H9 (cell line): ENCODE results near the gene MAGEB4. TPM values are rescaled to one million over a fixed set of nuclear protein-coding genes. Genes with fewer than 3 reads are reported as not detected.

Experiments
- DNase-seq: peaks from one replicate; pipeline ENCODE4 v3.0.0-alpha.2; 2017
- H2AFZ ChIP-seq: one replicate; pipeline ENCODE4 v1.6.1; 2013; ENCODE audit warnings: mild to moderate bottlenecking, low read length, control low read depth, moderate library complexity
- H2AK5ac ChIP-seq: 2 replicates; pipeline ENCODE4 v1.6.1; 2013; ENCODE audit warnings: low read length, control low read depth, mixed read lengths; ENCODE audit not compliant: insufficient read length
- H2BK120ac ChIP-seq: one replicate; pipeline ENCODE4 v1.6.1; 2013; ENCODE audit warnings: low read depth, mild to moderate bottlenecking, low read length, control low read depth, inconsistent platforms; ENCODE audit not compliant: poor library complexity, severe bottlenecking
- H2BK12ac ChIP-seq: 2 replicates; pipeline ENCODE4 v1.6.1; 2013; ENCODE audit warnings: low read length, control low read depth, mixed read lengths, low read depth; ENCODE audit not compliant: insufficient read length
- H2BK15ac ChIP-seq: 2 replicates; pipeline ENCODE4 v1.6.1; 2013; ENCODE audit warnings: low read depth, low read length, control low read depth
- H2BK20ac ChIP-seq: one replicate; pipeline ENCODE4 v1.6.1; 2013; ENCODE audit warnings: low read depth, mild to moderate bottlenecking, low read length, control low read depth, inconsistent platforms; ENCODE audit not compliant: poor library complexity, severe bottlenecking
- H2BK5ac ChIP-seq: 2 replicates; pipeline ENCODE4 v1.6.1; 2013; ENCODE audit warnings: low read length, control low read depth, mixed read lengths; ENCODE audit not compliant: insufficient read length
- H3K14ac ChIP-seq: 2 replicates; pipeline ENCODE4 v1.6.1; 2013; ENCODE audit warnings: low read length, control low read depth; ENCODE audit not compliant: insufficient read depth
- H3K18ac ChIP-seq: 2 replicates; pipeline ENCODE4 v1.6.1; 2013; ENCODE audit warnings: low read depth, mild to moderate bottlenecking, mixed read lengths, low read length, control low read depth; ENCODE audit not compliant: insufficient read length
- H3K23ac ChIP-seq: 2 replicates; pipeline ENCODE4 v1.6.1; 2013; ENCODE audit warnings: low read length, control low read depth, mixed read lengths, low read depth; ENCODE audit not compliant: insufficient read length
- H3K23me2 ChIP-seq: 2 replicates; pipeline ENCODE4 v1.6.1; 2013; ENCODE audit warnings: low read depth, mild to moderate bottlenecking, mixed read lengths, low read length, control low read depth; ENCODE audit not compliant: insufficient read length, poor library complexity, severe bottlenecking
- H3K27ac ChIP-seq: 2 replicates; pipeline ENCODE4 v1.5.1; 2013; ENCODE audit warnings: low read length, control low read depth, mixed read lengths, low read depth; ENCODE audit not compliant: insufficient read length
- H3K27me3 ChIP-seq: 2 replicates; pipeline ENCODE4 v1.6.1; 2013; ENCODE audit warnings: low read length, control low read depth, inconsistent platforms; ENCODE audit not compliant: insufficient read depth
- H3K4ac ChIP-seq: 2 replicates; pipeline ENCODE4 v1.6.1; 2013; ENCODE audit warnings: low read depth, mild to moderate bottlenecking, control low read depth, inconsistent platforms, low read length, moderate library complexity
- H3K4me1 ChIP-seq: 2 replicates; pipeline ENCODE4 v1.6.1; 2013; ENCODE audit warnings: low read length, control low read depth, inconsistent platforms; ENCODE audit not compliant: insufficient read depth
- H3K4me2 ChIP-seq: 2 replicates; pipeline ENCODE4 v1.6.1; 2013; ENCODE audit warnings: low read length, control low read depth, mixed read lengths; ENCODE audit not compliant: insufficient read length, insufficient read depth
- H3K56ac ChIP-seq: 2 replicates; pipeline ENCODE4 v1.6.1; 2013; ENCODE audit warnings: low read depth, mild to moderate bottlenecking, mixed read lengths, low read length, control low read depth; ENCODE audit not compliant: insufficient read length
- H3K79me1 ChIP-seq: 2 replicates; pipeline ENCODE4 v1.6.1; 2013; ENCODE audit warnings: low read depth, mild to moderate bottlenecking, moderate library complexity, low read length, control low read depth, inconsistent platforms; ENCODE audit not compliant: insufficient read depth, poor library complexity, severe bottlenecking
- H3K79me2 ChIP-seq: 2 replicates; pipeline ENCODE4 v1.6.1; 2013; ENCODE audit warnings: low read length, control low read depth, inconsistent platforms; ENCODE audit not compliant: insufficient read depth
- H3K9ac ChIP-seq: 2 replicates; pipeline ENCODE4 v1.6.1; 2013; ENCODE audit warnings: low read length, control low read depth, mixed read lengths; ENCODE audit not compliant: insufficient read length; ENCODE audit errors: extremely low read depth
- H3K9me3 ChIP-seq: one replicate; pipeline ENCODE4 v1.6.1; 2013; ENCODE audit warnings: low read depth, low read length, inconsistent platforms; ENCODE audit not compliant: control insufficient read depth
- H3T11ph ChIP-seq: one replicate; pipeline ENCODE4 v1.6.1; 2013; ENCODE audit warnings: mild to moderate bottlenecking, low read length, control low read depth, inconsistent platforms
- H4K20me1 ChIP-seq: one replicate; pipeline ENCODE4 v1.6.1; 2013; ENCODE audit not compliant: control insufficient read depth, insufficient read length, insufficient read depth
- H4K5ac ChIP-seq: 2 replicates; pipeline ENCODE4 v1.6.1; 2013; ENCODE audit warnings: low read depth, mild to moderate bottlenecking, mixed read lengths, low read length, control low read depth; ENCODE audit not compliant: insufficient read length
- H4K8ac ChIP-seq: replicated peaks from 2 replicates; pipeline ENCODE4 v1.6.1; 2013; ENCODE audit warnings: low read length, control low read depth, mixed read lengths, low read depth; ENCODE audit not compliant: insufficient read length
- H4K91ac ChIP-seq: 2 replicates; pipeline ENCODE4 v1.6.1; 2013; ENCODE audit warnings: low read depth, mild to moderate bottlenecking, moderate library complexity, mixed read lengths, low read length, control low read depth; ENCODE audit not compliant: insufficient read length
- H3K27ac Mint-ChIP-seq, 3 experiments: 2 replicates in 2 of 3; 3 replicates in 1 of 3; pipeline ENCODE4 v1.8.0; 2020 to 2021; ENCODE audit warnings: mixed read lengths in 3 of 3, mild to moderate bottlenecking in 1 of 3, moderate library complexity in 1 of 3
- H3K27me3 Mint-ChIP-seq: 2 replicates; pipeline ENCODE4 v1.8.0; 2021; ENCODE audit warnings: low read depth, mild to moderate bottlenecking, moderate library complexity, mixed read lengths
- H3K36me3 Mint-ChIP-seq, 3 experiments: 2 replicates in 2 of 3; 3 replicates in 1 of 3; pipeline ENCODE4 v1.8.0; 2020 to 2021; ENCODE audit warnings: low read depth in 3 of 3, mixed read lengths in 3 of 3; ENCODE audit not compliant: insufficient read depth in 1 of 3
- H3K4me1 Mint-ChIP-seq, 2 experiments: 2 replicates each; pipeline ENCODE4 v1.8.0; 2020; ENCODE audit warnings: mixed read lengths in 2 of 2
- H3K4me3 Mint-ChIP-seq, 2 experiments: 2 replicates in 1 of 2; 3 replicates in 1 of 2; pipeline ENCODE4 v1.8.0; 2020 to 2021; ENCODE audit warnings: mild to moderate bottlenecking in 2 of 2, mixed read lengths in 2 of 2, moderate library complexity in 1 of 2
- H3K9me3 Mint-ChIP-seq, 2 experiments: 2 replicates in 1 of 2; 3 replicates in 1 of 2; pipeline ENCODE4 v1.8.0; 2020; ENCODE audit warnings: mild to moderate bottlenecking in 2 of 2, mixed read lengths in 2 of 2, moderate library complexity in 1 of 2
- WGBS: extraction: QIAGEN DNeasy Blood & Tissue Kit; methylation state at CpG from one replicate; pipeline ENCODE4 v1.1.7; 2013; ENCODE audit warnings: missing lambda C conversion rate, low lambda C conversion rate, mixed read lengths; ENCODE audit not compliant: insufficient read length; ENCODE audit errors: extremely low coverage; 5-methylcytosine and 5-hydroxymethylcytosine counted together
- total RNA-seq: library from RNA; stranded (reverse); gene quantifications from 2 replicates; pipeline ENCODE4 v1.2.1, GENCODE V29; 2021
- TF ChIP-seq, protein P1 (sequence below): fragments of 200-600 bp; sonication (generic); conservative IDR thresholded peaks from 3 replicates; pipeline ENCODE4 v1.8.0; 2021; ENCODE audit warnings: antibody characterized with exemption, mild to moderate bottlenecking

Gene MAGEB4
- total RNA-seq, 1 experiment from 2014 or later = 0.11 TPM

DNA sequence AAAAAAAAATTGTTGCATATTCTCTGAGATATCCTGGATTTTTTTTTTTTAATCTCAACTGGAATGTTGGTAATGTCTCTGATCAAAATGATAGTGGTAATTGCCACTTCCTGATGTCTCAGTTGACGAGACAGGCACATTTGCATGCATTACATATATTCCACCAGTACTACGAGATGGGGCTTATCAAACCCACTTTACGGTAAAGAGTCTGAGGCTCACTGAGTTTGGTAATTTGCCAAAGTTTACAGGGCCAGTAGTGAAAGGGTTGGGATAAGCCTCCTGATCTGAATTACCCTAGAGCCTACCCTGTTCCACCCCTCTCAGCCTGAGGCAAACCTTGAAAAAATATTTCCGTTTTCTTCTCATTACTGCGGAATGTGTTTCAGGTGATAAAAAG lies 21.1 kb upstream of the MAGEB4 start:
- H3K36me3 Mint-ChIP-seq = peaks cover 3 to 10% (median 8%) of the 10 kb centered on the region in 3 experiments
- no peak overlapping the region for H2BK5ac ChIP-seq
- H2BK12ac ChIP-seq = no peak overlapping the region
- no peak overlapping the region for H2BK20ac ChIP-seq
- H2AFZ ChIP-seq = no peak overlapping the region
- H4K8ac ChIP-seq = no peak overlapping the region
- no peak overlapping the region for H3K4me2 ChIP-seq
- H2AK5ac ChIP-seq = no peak overlapping the region
- no peak overlapping the region for H3K4me3 Mint-ChIP-seq
- H3K27me3 Mint-ChIP-seq = peaks cover 4% of the 10 kb centered on the region; the same call in 1 of the 2 replicates
- H3T11ph ChIP-seq = no peak overlapping the region
- peaks cover 7% of the 10 kb centered on the region for H3K4me1 ChIP-seq
- no CpG with 5 or more reads among the region's 5 CpGs for WGBS
- no peaks in the 10 kb centered on the region for H3K23me2 ChIP-seq
- H3K4ac ChIP-seq = no peak overlapping the region
- no peak overlapping the region for H4K5ac ChIP-seq
- no peak overlapping the region for H3K9ac ChIP-seq
- H3K18ac ChIP-seq = no peak overlapping the region
- no peaks in the 10 kb centered on the region for H4K20me1 ChIP-seq
- H3K27ac Mint-ChIP-seq = no peak overlapping the region
- H3K79me1 ChIP-seq = no peaks in the 10 kb centered on the region
- TF ChIP-seq, protein P1, sequence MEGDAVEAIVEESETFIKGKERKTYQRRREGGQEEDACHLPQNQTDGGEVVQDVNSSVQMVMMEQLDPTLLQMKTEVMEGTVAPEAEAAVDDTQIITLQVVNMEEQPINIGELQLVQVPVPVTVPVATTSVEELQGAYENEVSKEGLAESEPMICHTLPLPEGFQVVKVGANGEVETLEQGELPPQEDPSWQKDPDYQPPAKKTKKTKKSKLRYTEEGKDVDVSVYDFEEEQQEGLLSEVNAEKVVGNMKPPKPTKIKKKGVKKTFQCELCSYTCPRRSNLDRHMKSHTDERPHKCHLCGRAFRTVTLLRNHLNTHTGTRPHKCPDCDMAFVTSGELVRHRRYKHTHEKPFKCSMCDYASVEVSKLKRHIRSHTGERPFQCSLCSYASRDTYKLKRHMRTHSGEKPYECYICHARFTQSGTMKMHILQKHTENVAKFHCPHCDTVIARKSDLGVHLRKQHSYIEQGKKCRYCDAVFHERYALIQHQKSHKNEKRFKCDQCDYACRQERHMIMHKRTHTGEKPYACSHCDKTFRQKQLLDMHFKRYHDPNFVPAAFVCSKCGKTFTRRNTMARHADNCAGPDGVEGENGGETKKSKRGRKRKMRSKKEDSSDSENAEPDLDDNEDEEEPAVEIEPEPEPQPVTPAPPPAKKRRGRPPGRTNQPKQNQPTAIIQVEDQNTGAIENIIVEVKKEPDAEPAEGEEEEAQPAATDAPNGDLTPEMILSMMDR = no peak
- H3K9me3 ChIP-seq = no peaks in the 10 kb centered on the region
- peaks cover 12 to 67% of the 10 kb centered on the region in 2 experiments; a peak in 4 of 5 replicates for H3K9me3 Mint-ChIP-seq
- H3K4me1 Mint-ChIP-seq = peaks cover 30% of the 10 kb centered on the region in 2 experiments
- DNase-seq = no peak
- H3K27me3 ChIP-seq = no peaks in the 10 kb centered on the region
- H3K79me2 ChIP-seq = no peaks in the 10 kb centered on the region
- no peak overlapping the region for H2BK15ac ChIP-seq
- H3K23ac ChIP-seq = no peak overlapping the region
- no peak overlapping the region for H3K56ac ChIP-seq
- H2BK120ac ChIP-seq = no peak overlapping the region
- no peak overlapping the region for H3K14ac ChIP-seq
- H3K27ac ChIP-seq = no peak overlapping the region
- H4K91ac ChIP-seq = no peak overlapping the region
